IMR-90 (cell line): Measurements from ENCODE around the gene POLR2E.
"Not testable (repeated sequence)": the region's sequence is repeated elsewhere in the genome, so short reads cannot be mapped to it uniquely, and the experiment has no call there.

Experiments used
- POLR2A ChIP-seq: IDR thresholded peaks from 2 replicates; pipeline ENCODE4 v1.6.1; 2012; ENCODE audit warnings: mild to moderate bottlenecking, low read depth, low read length
- RAD21 ChIP-seq: IDR thresholded peaks from 2 replicates; pipeline ENCODE4 v1.6.1; 2012; ENCODE audit warnings: low read length, improper control_type of control experiment

- not testable (repeated sequence) for TF ChIP-seq POLR2A, RAD21
These were observed 19.6 kb upstream of the POLR2E start for GRCh38 chr19:1114728-1115127.
